KMS-11 (cell line): ENCODE measurements around the gene MORN1.

Experiments used
- H2AFZ ChIP-seq: fragments of 200-600 bp; sonication (generic); 2 replicates; pipeline ENCODE4 v1.6.1; 2016; ENCODE audit warnings: antibody characterized with exemption, mixed run types, low read depth
- H3K27ac ChIP-seq: fragments of 200-600 bp; sonication (generic); 2 replicates; pipeline ENCODE4 v1.6.1; 2016; ENCODE audit warnings: mild to moderate bottlenecking, mixed run types
- H3K27me3 ChIP-seq: fragments of 200-600 bp; sonication (generic); 2 replicates; pipeline ENCODE4 v1.6.1; 2017; ENCODE audit warnings: mild to moderate bottlenecking, low read depth, mixed run types, moderate library complexity; ENCODE audit not compliant: insufficient read depth
- H3K36me3 ChIP-seq: fragments of 200-600 bp; sonication (generic); 2 replicates; pipeline ENCODE4 v1.6.1; 2017; ENCODE audit warnings: mild to moderate bottlenecking, mixed run types; ENCODE audit not compliant: insufficient read depth
- H3K4me1 ChIP-seq: fragments of 200-600 bp; sonication (generic); 2 replicates; pipeline ENCODE4 v1.6.1; 2016; ENCODE audit warnings: mild to moderate bottlenecking, low read depth, mixed run types; ENCODE audit not compliant: poor library complexity, severe bottlenecking
- H3K4me2 ChIP-seq: fragments of 200-600 bp; sonication (generic); 2 replicates; pipeline ENCODE4 v1.7.0; 2016; ENCODE audit warnings: mild to moderate bottlenecking, mixed run types
- H3K4me3 ChIP-seq: fragments of 200-600 bp; sonication (generic); IDR thresholded peaks from 2 replicates; pipeline ENCODE4 v1.6.1; 2017; ENCODE audit warnings: low read depth, low read length, mixed read lengths; ENCODE audit not compliant: insufficient read depth
- H3K79me2 ChIP-seq: fragments of 200-600 bp; sonication (generic); 2 replicates; pipeline ENCODE4 v1.6.1; 2016; ENCODE audit warnings: low read depth, mixed run types; ENCODE audit not compliant: insufficient read depth
- H3K9ac ChIP-seq: fragments of 200-600 bp; sonication (generic); 2 replicates; pipeline ENCODE4 v1.6.1; 2016; ENCODE audit warnings: mild to moderate bottlenecking, mixed run types
- H4K20me1 ChIP-seq: fragments of 200-600 bp; sonication (generic); 2 replicates; pipeline ENCODE4 v1.6.1; 2016; ENCODE audit warnings: mild to moderate bottlenecking, mixed run types; ENCODE audit not compliant: insufficient read depth
- CTCF ChIP-seq: fragments of 200-600 bp; sonication (generic); conservative IDR thresholded peaks from 2 replicates; pipeline ENCODE4 v1.6.1; 2017; ENCODE audit warnings: low read depth, mild to moderate bottlenecking, antibody characterized with exemption, low read length, moderate library complexity, mixed read lengths

MORN1 gene

GRCh38 chr1:2407166-2407990 lies 16.0 kb upstream of the MORN1 start:
- Histone ChIP-seq H4K20me1 (no peaks in the 10 kb centered on the region), H3K4me1 (peaks cover 12% of the 10 kb centered on the region), H3K27ac (no peak overlapping the region), H3K9ac (no peak overlapping the region), H3K4me3 (no peak overlapping the region), H2AFZ (no peak overlapping the region), H3K79me2 (0 out of 2 replicates have a peak, but pooled peaks cover 5% of the 10 kb centered on the region), H3K4me2 (no peak overlapping the region), H3K36me3 (peaks cover 3% of the 10 kb centered on the region; the same call in 1 of the 2 replicates), H3K27me3 (no peaks in the 10 kb centered on the region)
- TF ChIP-seq CTCF, result no peak

DNA sequence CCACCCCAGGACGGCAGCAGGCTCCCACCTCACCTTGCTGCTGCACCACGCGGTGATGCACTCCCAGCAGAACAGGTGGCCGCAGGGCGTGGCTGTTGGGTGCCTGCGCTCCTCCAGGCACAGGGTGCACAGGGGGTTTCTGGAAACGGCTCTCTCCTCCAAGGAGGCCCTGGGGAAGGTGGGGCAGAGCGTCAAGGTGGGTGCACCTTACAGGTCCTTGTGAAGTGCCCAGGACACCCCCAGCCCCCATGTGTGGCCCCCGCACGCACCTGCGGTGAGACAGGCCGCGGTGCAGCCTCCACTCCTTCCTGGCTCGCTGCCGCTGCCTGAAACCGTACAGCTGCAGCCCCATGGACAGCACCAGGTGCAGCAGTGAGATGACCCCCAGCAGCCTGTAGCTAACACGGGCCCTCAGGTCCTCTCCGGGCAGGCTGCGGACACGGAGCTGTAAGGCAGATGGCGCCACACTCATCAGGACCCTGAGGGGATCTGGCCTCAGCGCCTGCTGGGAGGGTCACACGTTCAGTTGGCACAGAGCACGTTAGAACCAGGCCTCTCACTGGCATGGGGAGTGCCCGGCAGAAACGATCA lies 15.2 kb upstream of the MORN1 start:
- Histone ChIP-seq H4K20me1 (no peaks in the 10 kb centered on the region), H3K9ac (no peak overlapping the region), H3K4me3 (no peak overlapping the region), H3K4me2 (no peak overlapping the region), H3K79me2 (0 out of 2 replicates have a peak, but pooled peaks cover 2% of the 10 kb centered on the region), H3K27ac (no peak overlapping the region), H2AFZ (no peak overlapping the region), H3K36me3 (peaks cover 3% of the 10 kb centered on the region; the same call in 1 of the 2 replicates), H3K27me3 (no peaks in the 10 kb centered on the region), H3K4me1 (peaks cover 10% of the 10 kb centered on the region)
- no peak for TF ChIP-seq CTCF

- no peak overlapping the region for H3K9ac ChIP-seq
- TF ChIP-seq CTCF, result no peak
Observed at GRCh38 chr1:2405588-2406295, 14.4 kb upstream of the MORN1 start.

DNA sequence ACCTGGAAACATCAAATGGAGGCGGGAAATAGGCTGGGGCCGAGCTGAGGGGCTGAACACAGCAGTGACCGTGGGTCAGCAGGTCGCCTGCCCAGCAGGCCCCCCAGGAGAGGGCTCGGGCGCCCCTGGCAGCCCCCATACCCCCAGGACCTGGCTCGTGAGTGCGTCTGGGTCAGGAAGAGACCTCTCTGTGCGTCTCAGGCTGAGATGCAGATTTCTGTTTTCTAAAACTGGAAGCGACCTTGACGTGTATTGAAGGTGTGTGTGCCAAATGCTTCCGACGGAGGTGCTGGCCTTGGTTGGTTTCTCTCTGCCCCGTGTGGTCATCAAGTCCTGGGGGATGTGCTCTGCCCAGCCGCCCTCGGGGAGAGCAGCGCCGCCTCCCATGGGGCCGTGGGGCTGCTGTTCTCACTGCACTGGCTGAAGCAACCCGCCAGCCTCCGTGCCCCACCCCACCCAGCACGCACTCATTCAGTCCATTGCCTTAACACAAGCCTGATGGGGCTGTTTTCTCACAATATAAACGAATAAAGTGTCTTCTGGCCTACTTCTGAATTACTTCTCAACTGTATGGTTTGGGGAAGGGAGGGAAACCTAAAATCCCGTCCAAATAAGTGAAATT lies 13.6 kb upstream of the MORN1 start:
- no peak overlapping the region for H2AFZ ChIP-seq
- no peak overlapping the region for H3K4me2 ChIP-seq
- H3K9ac ChIP-seq, result no peak overlapping the region
- H3K36me3 ChIP-seq, result peaks cover 3% of the 10 kb centered on the region; the same call in 1 of the 2 replicates
- no peaks in the 10 kb centered on the region for H4K20me1 ChIP-seq
- H3K79me2 ChIP-seq, result no peaks in the 10 kb centered on the region
- no peak overlapping the region for H3K27ac ChIP-seq
- H3K4me3 ChIP-seq, result no peak overlapping the region
- H3K27me3 ChIP-seq, result no peaks in the 10 kb centered on the region
- H3K4me1 ChIP-seq, result no peaks in the 10 kb centered on the region
- no peak for TF ChIP-seq CTCF

More at GRCh38 chr1:2405588-2406295, 14.4 kb upstream of the MORN1 start:
- Histone ChIP-seq H3K4me3 (no peak overlapping the region), H3K4me2 (no peak overlapping the region), H3K4me1 (peaks cover 4% of the 10 kb centered on the region), H3K27ac (no peak overlapping the region), H4K20me1 (no peaks in the 10 kb centered on the region), H2AFZ (no peak overlapping the region), H3K36me3 (peaks cover 3% of the 10 kb centered on the region; the same call in 1 of the 2 replicates), H3K79me2 (no peaks in the 10 kb centered on the region), H3K27me3 (no peaks in the 10 kb centered on the region)
